Endothelial cell of umbilical vein (primary cell): Measurements from ENCODE around the gene TEAD3. TPM values are rescaled to one million over a fixed set of nuclear protein-coding genes. Genes with fewer than 3 reads are reported as not detected.

ENCODE experiments used
- BruUV-seq: library from RNA; stranded (reverse); fragments of 400-500 nt; replicated peaks from 2 replicates; lab custom pipeline; 2021; lab: Mats Ljungman, UMichigan
- CTCF ChIA-PET: fragments of 300-600, 350-600 bp; sonication (Branson Sonifier 250); formaldehyde crosslinking; loops from one replicate; lab custom pipeline; 2021; ENCODE audit warnings: antibody characterized with exemption, inconsistent platforms; lab: Charles Lee
- POLR2A ChIA-PET: fragments of 300-600, 350-600 bp; sonication (Branson Sonifier 250); formaldehyde crosslinking; loops from one replicate; lab custom pipeline; 2021; ENCODE audit warnings: antibody characterized with exemption, inconsistent platforms; lab: Charles Lee
- DNase-seq: peaks from one replicate; pipeline ENCODE4 v3.0.0-alpha.2; 2011; ENCODE audit warnings: low read depth, low spot score
- FAIRE-seq: peaks from 2 replicates; lab custom pipeline; 2011; peaks lifted over from hg19 to GRCh38; lab: Jason Lieb, UNC
- H2AFZ ChIP-seq: 2 replicates; pipeline ENCODE4 v1.6.0; 2012; ENCODE audit warnings: low read depth, low read length, control low read depth, inconsistent platforms
- H3K27ac ChIP-seq: 2 replicates; pipeline ENCODE4 v1.5.1; 2011; ENCODE audit warnings: low read depth, mild to moderate bottlenecking, control low read depth, low read length, moderate library complexity; ENCODE audit not compliant: insufficient read depth
- H3K27me3 ChIP-seq, 2 experiments: 2 replicates each; pipeline versions ENCODE4 v1.6.0 to v1.6.1; 2011; ENCODE audit warnings: low read length in 2 of 2, mixed read lengths in 1 of 2; ENCODE audit not compliant: control insufficient read depth in 2 of 2, insufficient read depth in 2 of 2
- H3K36me3 ChIP-seq, 2 experiments: 2 replicates in 1 of 2; 3 replicates in 1 of 2; pipeline ENCODE4 v1.5.1; 2011; ENCODE audit warnings: low read length in 2 of 2, mild to moderate bottlenecking in 1 of 2, moderate library complexity in 1 of 2; ENCODE audit not compliant: control insufficient read depth in 2 of 2, insufficient read depth in 2 of 2; ENCODE audit errors: extremely low read depth in 1 of 2
- H3K4me1 ChIP-seq: 3 replicates; pipeline ENCODE4 v1.5.1; 2011; ENCODE audit warnings: mild to moderate bottlenecking, low read length; ENCODE audit not compliant: control insufficient read depth, insufficient read depth; ENCODE audit errors: extremely low read depth
- H3K4me2 ChIP-seq: 2 replicates; pipeline ENCODE4 v1.6.1; 2011; ENCODE audit warnings: low read length, control low read depth, mixed read lengths; ENCODE audit not compliant: insufficient read depth
- H3K4me3 ChIP-seq, 3 experiments: fragments of 200-600 bp in 1 of 3; sonication (generic), shearing (Covaris generic) in 1 of 3; replicated peaks in 1 of 3; 2 replicates each; pipeline ENCODE4 v1.5.1; 2011 to 2016; ENCODE audit warnings: control low read depth in 3 of 3, low read length in 3 of 3, mild to moderate bottlenecking in 2 of 3, inconsistent platforms in 1 of 3, low read depth in 1 of 3, moderate library complexity in 1 of 3; ENCODE audit not compliant: insufficient read depth in 1 of 3
- H3K79me2 ChIP-seq: 2 replicates; pipeline ENCODE4 v1.6.0; 2012; ENCODE audit warnings: low read length, inconsistent platforms; ENCODE audit not compliant: control insufficient read depth, insufficient read depth
- H3K9ac ChIP-seq: replicated peaks from 2 replicates; pipeline ENCODE3; 2011; ENCODE audit warnings: low read length, control low read depth; ENCODE audit not compliant: insufficient read depth; ENCODE audit errors: extremely low read depth
- H3K9me1 ChIP-seq: replicated peaks from 3 replicates; pipeline ENCODE4 v1.6.0; 2011; ENCODE audit warnings: mild to moderate bottlenecking, low read length; ENCODE audit not compliant: control insufficient read depth, insufficient read depth; ENCODE audit errors: extremely low read depth
- H3K9me3 ChIP-seq: replicated peaks from 2 replicates; pipeline ENCODE4 v1.5.1; 2012; ENCODE audit warnings: low read length, inconsistent platforms; ENCODE audit not compliant: control insufficient read depth, insufficient read depth
- H4K20me1 ChIP-seq: replicated peaks from 2 replicates; pipeline ENCODE3; 2011; ENCODE audit warnings: mild to moderate bottlenecking, low read length; ENCODE audit not compliant: control insufficient read depth, insufficient read depth; ENCODE audit errors: extremely low read depth
- EZH2 ChIP-seq: IDR thresholded peaks from 2 replicates; pipeline ENCODE4 v1.6.1; 2012; ENCODE audit warnings: borderline replicate concordance, low read depth, mild to moderate bottlenecking, moderate library complexity, low read length, inconsistent platforms; ENCODE audit not compliant: severe bottlenecking
- FOS ChIP-seq: IDR thresholded peaks from 2 replicates; pipeline ENCODE4 v1.6.1; 2011; ENCODE audit warnings: mild to moderate bottlenecking, low read length, moderate library complexity, borderline replicate concordance; ENCODE audit not compliant: insufficient read depth
- GATA2 ChIP-seq: IDR thresholded peaks from 2 replicates; pipeline ENCODE4 v1.7.0; 2011; ENCODE audit warnings: low read depth, mild to moderate bottlenecking, moderate library complexity, mixed read lengths, low read length; ENCODE audit not compliant: insufficient read length, insufficient read depth
- JUN ChIP-seq: IDR thresholded peaks from 2 replicates; pipeline ENCODE4 v1.6.1; 2011; ENCODE audit warnings: borderline replicate concordance, low read depth; ENCODE audit not compliant: insufficient read length, insufficient read depth
- MAX ChIP-seq: IDR thresholded peaks from 2 replicates; pipeline ENCODE4 v1.6.1; 2011; ENCODE audit not compliant: insufficient read depth, insufficient read length
- MYC ChIP-seq: IDR thresholded peaks from one replicate; pipeline ENCODE4 v1.6.1; 2011; ENCODE audit warnings: mild to moderate bottlenecking, low read depth, low read length
- POLR2A ChIP-seq: IDR thresholded peaks from 2 replicates; pipeline ENCODE4 v1.6.1; 2012; ENCODE audit warnings: low read depth, mild to moderate bottlenecking, control low read depth, low read length
- POLR2AphosphoS5 ChIP-seq: IDR thresholded peaks from 2 replicates; pipeline ENCODE4 v1.6.1; 2012; ENCODE audit warnings: low read depth, mild to moderate bottlenecking, control low read depth, low read length, moderate library complexity; ENCODE audit not compliant: insufficient read depth
- dilution Hi-C: fragments of 300-500 bp; cut with MboI; formaldehyde crosslinking; loops from one replicate; pipeline ENCODE4 v1.15.0; 2019; ENCODE audit warnings: low sequenced_read_pairs; ENCODE audit not compliant: extremely low pct_ligation_motif_present
- intact Hi-C: fragments of 100-400 bp; cut with micrococcal nuclease; formaldehyde crosslinking; loops from one replicate; pipeline ENCODE4 v1.10.0; 2022
- polyA plus RNA-seq, 4 experiments: library from polyadenylated mRNA; depleted of rRNA in 3 of 4; stranded (reverse) in 3 of 4; unstranded in 1 of 4; fragments of >200 nt; gene quantifications; 2 replicates each; pipeline versions ENCODE4 v1.2.1 to v1.2.3, GENCODE V29; 2011 to 2012; ENCODE audit warnings: missing spikeins in 1 of 4
- total RNA-seq: library from RNA; stranded (reverse); gene quantifications from 2 replicates; pipeline ENCODE4 v1.2.3, GENCODE V29; 2021
- TF ChIP-seq, protein P1 (sequence below), 2 donors: IDR thresholded peaks; 1 replicate in 1 of 2; 2 replicates in 1 of 2; pipeline ENCODE4 v1.5.1; 2011; ENCODE audit warnings: low read length in 2 of 2, mild to moderate bottlenecking in 2 of 2, moderate library complexity in 2 of 2, control low read depth in 1 of 2, inconsistent platforms in 1 of 2, low read depth in 1 of 2; ENCODE audit not compliant: insufficient read depth in 1 of 2; ENCODE audit errors: extremely low read depth in 1 of 2

The TEAD3 gene
- total and polyA plus RNA-seq, 2 donors (not counting 3 experiments of a cell fraction or from before 2014, with no cell fraction given) = 1.1 to 1.6 TPM

- dilution Hi-C loops = no loop called here
- DNase-seq (no peak), FAIRE-seq (no peak)
- H3K4me3 ChIP-seq = no peak overlapping the region
- ChIA-PET CTCF (interaction anchor here (1.2 to 1.8 kb wide), 2 partner anchors 14 to 19 kb away, joined by 3 to 5 read pairs; no protein-coding TSS in a partner anchor), POLR2A (no interaction called here)
- no peaks in the 10 kb centered on the region for H3K9me1 ChIP-seq
- no peak overlapping the region for H3K4me2 ChIP-seq
- no peaks in the 10 kb centered on the region for H4K20me1 ChIP-seq
- no peak overlapping the region for H3K9ac ChIP-seq
- BruUV-seq = no TSS peak
- no peaks in the 10 kb centered on the region for H3K9me3 ChIP-seq
- intact Hi-C loops = no loop called here
- H3K27ac ChIP-seq = no peak overlapping the region
- H2AFZ ChIP-seq = no peak overlapping the region
- no peaks in the 10 kb centered on the region for H3K36me3 ChIP-seq
- TF ChIP-seq, protein P1, sequence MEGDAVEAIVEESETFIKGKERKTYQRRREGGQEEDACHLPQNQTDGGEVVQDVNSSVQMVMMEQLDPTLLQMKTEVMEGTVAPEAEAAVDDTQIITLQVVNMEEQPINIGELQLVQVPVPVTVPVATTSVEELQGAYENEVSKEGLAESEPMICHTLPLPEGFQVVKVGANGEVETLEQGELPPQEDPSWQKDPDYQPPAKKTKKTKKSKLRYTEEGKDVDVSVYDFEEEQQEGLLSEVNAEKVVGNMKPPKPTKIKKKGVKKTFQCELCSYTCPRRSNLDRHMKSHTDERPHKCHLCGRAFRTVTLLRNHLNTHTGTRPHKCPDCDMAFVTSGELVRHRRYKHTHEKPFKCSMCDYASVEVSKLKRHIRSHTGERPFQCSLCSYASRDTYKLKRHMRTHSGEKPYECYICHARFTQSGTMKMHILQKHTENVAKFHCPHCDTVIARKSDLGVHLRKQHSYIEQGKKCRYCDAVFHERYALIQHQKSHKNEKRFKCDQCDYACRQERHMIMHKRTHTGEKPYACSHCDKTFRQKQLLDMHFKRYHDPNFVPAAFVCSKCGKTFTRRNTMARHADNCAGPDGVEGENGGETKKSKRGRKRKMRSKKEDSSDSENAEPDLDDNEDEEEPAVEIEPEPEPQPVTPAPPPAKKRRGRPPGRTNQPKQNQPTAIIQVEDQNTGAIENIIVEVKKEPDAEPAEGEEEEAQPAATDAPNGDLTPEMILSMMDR (IDR thresholded peaks at IDR 0.05; ENCODE audit: extremely low read depth in 1 of 2, insufficient read depth in 1 of 2, low read depth in 1 of 2, low read length in 2 of 2) = no peak
- no peak for TF ChIP-seq MAX
- no peak for TF ChIP-seq EZH2
- TF ChIP-seq FOS = no peak
- no peak for TF ChIP-seq POLR2A
- TF ChIP-seq GATA2 = no peak
- no peak for TF ChIP-seq MYC
- TF ChIP-seq JUN = no peak
- TF ChIP-seq POLR2AphosphoS5 = no peak
- H3K4me1 ChIP-seq = no peaks in the 10 kb centered on the region
- peaks cover 9 to 33% of the 10 kb centered on the region in 2 experiments for H3K27me3 ChIP-seq
- H3K79me2 ChIP-seq = no peaks in the 10 kb centered on the region
These were observed 6.7 kb upstream of the TEAD3 start for GRCh38 chr6:35503534-35503933.
